Liver (tissue), 9 donors: ENCODE results near the gene LMBRD1. TPM values are rescaled to one million over a fixed set of nuclear protein-coding genes. Genes with fewer than 3 reads are reported as not detected.

Experiments used
- DNase-seq: peaks from one replicate; pipeline ENCODE4 v3.0.0-alpha.2; 2017; ENCODE audit warnings: low spot score
- H3K27ac ChIP-seq, 2 donors: one replicate each; pipeline ENCODE4 v1.7.0; 2013; ENCODE audit warnings: inconsistent platforms in 2 of 2, low read length in 2 of 2, control low read depth in 1 of 2, low read depth in 1 of 2, mild to moderate bottlenecking in 1 of 2
- H3K27me3 ChIP-seq, 4 donors: one replicate each; pipeline versions ENCODE4 v1.6.1 to v1.7.0; 2013; ENCODE audit warnings: low read length in 3 of 4, inconsistent platforms in 1 of 4, mild to moderate bottlenecking in 1 of 4, moderate library complexity in 1 of 4; ENCODE audit not compliant: control insufficient read depth in 4 of 4, insufficient read depth in 4 of 4
- H3K36me3 ChIP-seq, 4 donors: one replicate each; pipeline versions ENCODE4 v1.6.1 to v1.7.0; 2013; ENCODE audit warnings: low read length in 3 of 4, mild to moderate bottlenecking in 3 of 4, low read depth in 1 of 4, moderate library complexity in 1 of 4; ENCODE audit not compliant: control insufficient read depth in 4 of 4, insufficient read depth in 3 of 4
- H3K4me1 ChIP-seq, 4 donors: one replicate each; pipeline versions ENCODE4 v1.6.1 to v1.7.0; 2013; ENCODE audit warnings: low read length in 3 of 4, mild to moderate bottlenecking in 3 of 4, moderate library complexity in 1 of 4; ENCODE audit not compliant: control insufficient read depth in 4 of 4, insufficient read depth in 4 of 4
- H3K4me3 ChIP-seq, 3 donors: one replicate each; pipeline versions ENCODE4 v1.6.1 to v1.7.0; 2013; ENCODE audit warnings: low read length in 3 of 3, control low read depth in 1 of 3, low read depth in 1 of 3, mild to moderate bottlenecking in 1 of 3
- H3K9ac ChIP-seq, 2 donors: one replicate each; pipeline ENCODE4 v1.7.0; 2013; ENCODE audit warnings: low read length in 2 of 2, mild to moderate bottlenecking in 2 of 2, moderate library complexity in 2 of 2, control low read depth in 1 of 2, low read depth in 1 of 2
- H3K9me3 ChIP-seq, 4 donors: one replicate each; pipeline versions ENCODE4 v1.6.1 to v1.7.0; 2013; ENCODE audit warnings: low read length in 3 of 4; ENCODE audit not compliant: control insufficient read depth in 4 of 4
- EGR1 ChIP-seq, 2 donors: IDR thresholded peaks; 2 replicates each; pipeline ENCODE4 v1.6.1; 2016 to 2018; ENCODE audit warnings: antibody characterized with exemption in 2 of 2, low read depth in 2 of 2
- GABPA ChIP-seq, 2 donors: IDR thresholded peaks in 1 of 2; conservative IDR thresholded peaks in 1 of 2; 2 replicates each; pipeline ENCODE4 v1.6.1; 2016; ENCODE audit warnings: antibody characterized with exemption in 2 of 2, mild to moderate bottlenecking in 1 of 2, moderate library complexity in 1 of 2
- HNF4A ChIP-seq, 2 donors: conservative IDR thresholded peaks; 2 replicates each; pipeline ENCODE4 v1.6.1; 2016; ENCODE audit warnings: antibody characterized with exemption in 2 of 2, mild to moderate bottlenecking in 2 of 2
- HNF4G ChIP-seq: IDR thresholded peaks from 2 replicates; pipeline ENCODE4 v1.6.1; 2016; ENCODE audit warnings: antibody characterized with exemption
- NR2F2 ChIP-seq: IDR thresholded peaks from 2 replicates; pipeline ENCODE4 v1.6.1; 2016; ENCODE audit warnings: antibody characterized with exemption
- SP1 ChIP-seq: IDR thresholded peaks from 2 replicates; pipeline ENCODE4 v1.6.1; 2018; ENCODE audit warnings: antibody characterized with exemption, mild to moderate bottlenecking
- YY1 ChIP-seq: IDR thresholded peaks from 2 replicates; pipeline ENCODE4 v1.6.1; 2016; ENCODE audit warnings: antibody characterized with exemption, mild to moderate bottlenecking
- WGBS: extraction: QIAGEN DNeasy Blood & Tissue Kit; methylation state at CpG from one replicate; pipeline ENCODE4 v1.1.7; 2013; 5-methylcytosine and 5-hydroxymethylcytosine counted together
- polyA plus RNA-seq, 2 donors: library from polyadenylated mRNA; stranded (reverse) in 1 of 2; unstranded in 1 of 2; fragments of 200-250 nt in 1 of 2; fragments of >200 nt in 1 of 2; fragmentation: Nextera tagmentation in 1 of 2; extraction: Ambion mirVana in 1 of 2; gene quantifications; one replicate each; pipeline versions ENCODE4 v1.2.1 to v1.2.3, GENCODE V29; 2013 to 2015
- total RNA-seq, 2 donors: library from RNA; depleted of rRNA; stranded (reverse); fragments of >200 nt; gene quantifications; one replicate each; pipeline ENCODE4 v1.2.3, GENCODE V29; 2014
- TF ChIP-seq, protein P1 (sequence below): IDR thresholded peaks from 2 replicates; pipeline ENCODE4 v1.6.1; 2016; ENCODE audit warnings: antibody characterized with exemption, mild to moderate bottlenecking
- TF ChIP-seq, protein P2 (sequence below): IDR thresholded peaks from 2 replicates; pipeline ENCODE4 v1.6.1; 2016; ENCODE audit warnings: antibody characterized with exemption
- TF ChIP-seq, protein P3 (sequence below): fragments of 150-350 bp; IDR thresholded peaks from 2 replicates; pipeline ENCODE4 v1.5.1; 2017; ENCODE audit warnings: improper control_type of control experiment, low read depth, low read length; ENCODE audit not compliant: missing input control
- TF ChIP-seq, protein P4 (sequence below): IDR thresholded peaks from 2 replicates; pipeline ENCODE4 v1.6.1; 2016; ENCODE audit warnings: antibody characterized with exemption
- TF ChIP-seq, protein P5 (sequence below): IDR thresholded peaks from 2 replicates; pipeline ENCODE4 v1.6.1; 2016; ENCODE audit warnings: antibody characterized with exemption
- donor health status: healthy.
- donor health status: healthy.
- donor health status: healthy.
- donor health status: healthy.
- donor health status: healthy.

Gene LMBRD1
- total and polyA plus RNA-seq, 4 donors, result 33.2 to 54.5 (median 43.3) TPM

DNA sequence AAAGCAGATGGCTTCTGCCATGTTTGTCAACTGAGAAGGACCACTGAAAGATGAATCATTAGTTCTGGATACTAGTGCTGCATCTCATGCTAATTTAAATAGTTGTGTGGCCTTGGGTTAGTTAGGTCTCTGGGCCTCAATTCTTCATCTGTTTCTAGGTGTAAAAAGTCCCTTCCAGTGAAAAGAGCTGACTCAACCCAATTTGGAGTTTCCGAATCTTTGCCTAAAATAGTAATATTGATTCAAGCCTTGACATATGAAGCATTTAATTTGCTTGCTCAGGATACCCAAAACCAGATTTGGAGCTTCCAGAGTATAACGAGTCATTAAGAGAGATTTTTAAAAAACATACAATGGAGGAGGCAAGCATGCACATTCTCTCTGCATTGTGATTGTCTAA is 163.9 kb downstream of the LMBRD1 start:
- 89% methylated on average over 2 of the region's 2 CpGs for WGBS
- no peak for TF ChIP-seq SP1
- TF ChIP-seq, protein P1, sequence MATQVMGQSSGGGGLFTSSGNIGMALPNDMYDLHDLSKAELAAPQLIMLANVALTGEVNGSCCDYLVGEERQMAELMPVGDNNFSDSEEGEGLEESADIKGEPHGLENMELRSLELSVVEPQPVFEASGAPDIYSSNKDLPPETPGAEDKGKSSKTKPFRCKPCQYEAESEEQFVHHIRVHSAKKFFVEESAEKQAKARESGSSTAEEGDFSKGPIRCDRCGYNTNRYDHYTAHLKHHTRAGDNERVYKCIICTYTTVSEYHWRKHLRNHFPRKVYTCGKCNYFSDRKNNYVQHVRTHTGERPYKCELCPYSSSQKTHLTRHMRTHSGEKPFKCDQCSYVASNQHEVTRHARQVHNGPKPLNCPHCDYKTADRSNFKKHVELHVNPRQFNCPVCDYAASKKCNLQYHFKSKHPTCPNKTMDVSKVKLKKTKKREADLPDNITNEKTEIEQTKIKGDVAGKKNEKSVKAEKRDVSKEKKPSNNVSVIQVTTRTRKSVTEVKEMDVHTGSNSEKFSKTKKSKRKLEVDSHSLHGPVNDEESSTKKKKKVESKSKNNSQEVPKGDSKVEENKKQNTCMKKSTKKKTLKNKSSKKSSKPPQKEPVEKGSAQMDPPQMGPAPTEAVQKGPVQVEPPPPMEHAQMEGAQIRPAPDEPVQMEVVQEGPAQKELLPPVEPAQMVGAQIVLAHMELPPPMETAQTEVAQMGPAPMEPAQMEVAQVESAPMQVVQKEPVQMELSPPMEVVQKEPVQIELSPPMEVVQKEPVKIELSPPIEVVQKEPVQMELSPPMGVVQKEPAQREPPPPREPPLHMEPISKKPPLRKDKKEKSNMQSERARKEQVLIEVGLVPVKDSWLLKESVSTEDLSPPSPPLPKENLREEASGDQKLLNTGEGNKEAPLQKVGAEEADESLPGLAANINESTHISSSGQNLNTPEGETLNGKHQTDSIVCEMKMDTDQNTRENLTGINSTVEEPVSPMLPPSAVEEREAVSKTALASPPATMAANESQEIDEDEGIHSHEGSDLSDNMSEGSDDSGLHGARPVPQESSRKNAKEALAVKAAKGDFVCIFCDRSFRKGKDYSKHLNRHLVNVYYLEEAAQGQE, result no peak
- TF ChIP-seq, protein P2, sequence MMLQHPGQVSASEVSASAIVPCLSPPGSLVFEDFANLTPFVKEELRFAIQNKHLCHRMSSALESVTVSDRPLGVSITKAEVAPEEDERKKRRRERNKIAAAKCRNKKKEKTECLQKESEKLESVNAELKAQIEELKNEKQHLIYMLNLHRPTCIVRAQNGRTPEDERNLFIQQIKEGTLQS, result no peak
- TF ChIP-seq, protein P3, sequence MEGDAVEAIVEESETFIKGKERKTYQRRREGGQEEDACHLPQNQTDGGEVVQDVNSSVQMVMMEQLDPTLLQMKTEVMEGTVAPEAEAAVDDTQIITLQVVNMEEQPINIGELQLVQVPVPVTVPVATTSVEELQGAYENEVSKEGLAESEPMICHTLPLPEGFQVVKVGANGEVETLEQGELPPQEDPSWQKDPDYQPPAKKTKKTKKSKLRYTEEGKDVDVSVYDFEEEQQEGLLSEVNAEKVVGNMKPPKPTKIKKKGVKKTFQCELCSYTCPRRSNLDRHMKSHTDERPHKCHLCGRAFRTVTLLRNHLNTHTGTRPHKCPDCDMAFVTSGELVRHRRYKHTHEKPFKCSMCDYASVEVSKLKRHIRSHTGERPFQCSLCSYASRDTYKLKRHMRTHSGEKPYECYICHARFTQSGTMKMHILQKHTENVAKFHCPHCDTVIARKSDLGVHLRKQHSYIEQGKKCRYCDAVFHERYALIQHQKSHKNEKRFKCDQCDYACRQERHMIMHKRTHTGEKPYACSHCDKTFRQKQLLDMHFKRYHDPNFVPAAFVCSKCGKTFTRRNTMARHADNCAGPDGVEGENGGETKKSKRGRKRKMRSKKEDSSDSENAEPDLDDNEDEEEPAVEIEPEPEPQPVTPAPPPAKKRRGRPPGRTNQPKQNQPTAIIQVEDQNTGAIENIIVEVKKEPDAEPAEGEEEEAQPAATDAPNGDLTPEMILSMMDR, result no peak
- TF ChIP-seq YY1, result no peak
- TF ChIP-seq, protein P4, sequence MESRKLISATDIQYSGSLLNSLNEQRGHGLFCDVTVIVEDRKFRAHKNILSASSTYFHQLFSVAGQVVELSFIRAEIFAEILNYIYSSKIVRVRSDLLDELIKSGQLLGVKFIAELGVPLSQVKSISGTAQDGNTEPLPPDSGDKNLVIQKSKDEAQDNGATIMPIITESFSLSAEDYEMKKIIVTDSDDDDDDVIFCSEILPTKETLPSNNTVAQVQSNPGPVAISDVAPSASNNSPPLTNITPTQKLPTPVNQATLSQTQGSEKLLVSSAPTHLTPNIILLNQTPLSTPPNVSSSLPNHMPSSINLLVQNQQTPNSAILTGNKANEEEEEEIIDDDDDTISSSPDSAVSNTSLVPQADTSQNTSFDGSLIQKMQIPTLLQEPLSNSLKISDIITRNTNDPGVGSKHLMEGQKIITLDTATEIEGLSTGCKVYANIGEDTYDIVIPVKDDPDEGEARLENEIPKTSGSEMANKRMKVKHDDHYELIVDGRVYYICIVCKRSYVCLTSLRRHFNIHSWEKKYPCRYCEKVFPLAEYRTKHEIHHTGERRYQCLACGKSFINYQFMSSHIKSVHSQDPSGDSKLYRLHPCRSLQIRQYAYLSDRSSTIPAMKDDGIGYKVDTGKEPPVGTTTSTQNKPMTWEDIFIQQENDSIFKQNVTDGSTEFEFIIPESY, result no peak
- TF ChIP-seq HNF4G, result no peak

DNA sequence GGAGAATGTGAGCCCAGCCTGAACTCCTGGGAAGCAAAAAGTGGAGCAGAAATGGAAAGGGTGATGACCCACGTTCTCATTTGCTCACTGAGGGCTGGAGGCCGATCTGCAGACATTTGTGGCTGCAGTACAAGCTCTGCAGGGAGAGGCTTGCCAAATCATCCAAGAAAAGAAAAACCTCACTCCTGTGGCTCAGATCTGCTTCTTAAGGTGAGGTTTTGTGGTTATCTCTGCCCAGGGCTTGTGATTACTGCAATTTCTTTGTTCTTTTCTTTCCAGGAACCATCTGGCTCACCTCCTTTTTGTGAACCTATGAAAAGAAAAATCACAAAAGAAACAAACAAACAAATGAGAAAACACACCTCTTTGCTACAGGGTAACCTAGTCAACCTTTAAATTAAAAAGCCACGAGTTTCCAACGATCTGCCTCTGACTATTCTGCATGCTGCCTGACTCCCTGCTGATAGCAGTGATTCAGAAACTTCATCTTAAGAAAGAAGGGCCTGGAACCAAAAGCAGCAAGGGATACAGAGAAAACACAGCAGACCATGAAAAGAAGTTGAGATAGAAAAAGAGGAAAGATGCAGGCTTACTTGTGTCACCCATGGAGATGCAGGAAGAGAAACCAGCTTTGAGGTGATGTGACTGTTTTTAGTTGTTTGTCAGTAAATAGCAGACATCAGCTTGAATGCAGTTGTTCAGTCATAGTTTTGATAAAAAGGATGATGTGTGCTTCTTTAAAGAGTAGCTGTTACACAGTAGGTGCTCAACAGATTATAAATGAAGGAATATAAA is 165.1 kb downstream of the LMBRD1 start:
- Histone ChIP-seq H3K36me3 (no peaks in the 10 kb centered on the region), H3K27me3 (no peaks in the 10 kb centered on the region), H3K9me3 (no peaks in the 10 kb centered on the region), H3K4me3 (no peak overlapping the region), H3K27ac (no peak overlapping the region), H3K9ac (no peak overlapping the region), H3K4me1 (no peaks in the 10 kb centered on the region)
- WGBS, result 42% methylated on average over 4 of the region's 4 CpGs
- DNase-seq, result no peak
- TF ChIP-seq HNF4G, result no peak

More for the DNA sequence above, 163.9 kb downstream of the LMBRD1 start:
- Histone ChIP-seq H3K4me3 (no peak overlapping the region), H3K36me3 (no peaks in the 10 kb centered on the region), H3K9me3 (no peaks in the 10 kb centered on the region), H3K9ac (no peak overlapping the region), H3K27me3 (no peaks in the 10 kb centered on the region), H3K27ac (no peak overlapping the region), H3K4me1 (no peaks in the 10 kb centered on the region)
- no peak for DNase-seq

DNA sequence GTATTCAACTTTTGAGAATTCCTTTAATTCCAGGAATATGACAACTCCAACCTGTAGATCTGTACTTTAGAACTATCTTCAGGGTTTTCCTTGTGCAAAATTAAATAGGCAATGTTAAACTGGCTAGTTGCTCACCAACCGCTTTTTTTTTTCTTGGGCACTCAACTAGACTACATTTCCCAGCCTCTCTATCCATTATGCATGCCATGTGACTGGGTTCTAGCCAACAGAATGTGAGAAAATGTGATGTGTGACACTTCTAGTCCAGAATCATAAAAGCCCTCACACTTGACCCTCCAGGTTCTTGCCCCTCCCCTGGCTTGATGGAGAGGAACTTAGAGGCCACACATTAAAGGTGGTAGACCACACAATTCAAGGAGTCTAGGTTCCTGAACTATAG is 166.0 kb downstream of the LMBRD1 start:
- Histone ChIP-seq H3K36me3 (no peaks in the 10 kb centered on the region), H3K27ac (no peak overlapping the region), H3K4me3 (no peak overlapping the region), H3K27me3 (no peaks in the 10 kb centered on the region), H3K4me1 (no peaks in the 10 kb centered on the region), H3K9ac (no peak overlapping the region), H3K9me3 (no peaks in the 10 kb centered on the region)
- 94% methylated on average over 1 of the region's 1 CpG for WGBS
- DNase-seq, result no peak
- TF ChIP-seq, protein P2, result no peak
- TF ChIP-seq, protein P4, result no peak
- TF ChIP-seq SP1, result no peak
- no peak for TF ChIP-seq NR2F2
- TF ChIP-seq GABPA (IDR thresholded peaks at IDR 0.05 in 1 of 2, conservative IDR thresholded peaks at IDR 0.05 in 1 of 2), result no peak
- TF ChIP-seq, protein P5, sequence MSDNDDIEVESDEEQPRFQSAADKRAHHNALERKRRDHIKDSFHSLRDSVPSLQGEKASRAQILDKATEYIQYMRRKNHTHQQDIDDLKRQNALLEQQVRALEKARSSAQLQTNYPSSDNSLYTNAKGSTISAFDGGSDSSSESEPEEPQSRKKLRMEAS, result no peak
- no peak for TF ChIP-seq EGR1 (IDR thresholded peaks at IDR 0.05; ENCODE audit: low read depth in 2 of 2)
- TF ChIP-seq, protein P3, result no peak
- TF ChIP-seq HNF4A (conservative IDR thresholded peaks at IDR 0.05), result no peak
